Ramos (cell line): ENCODE results near the gene BRI3BP.
"Not testable (repeated sequence)": the region's sequence is repeated elsewhere in the genome, so short reads cannot be mapped to it uniquely, and the experiment has no call there.

Experiments used
- in situ Hi-C: fragments of 300-500 bp; cut with MboI; formaldehyde crosslinking; loops from one replicate; pipeline ENCODE4 v1.14.3; 2022; ENCODE audit warnings: low sequenced_read_pairs; ENCODE audit not compliant: unreplicated experiment

Gene BRI3BP

DNA sequence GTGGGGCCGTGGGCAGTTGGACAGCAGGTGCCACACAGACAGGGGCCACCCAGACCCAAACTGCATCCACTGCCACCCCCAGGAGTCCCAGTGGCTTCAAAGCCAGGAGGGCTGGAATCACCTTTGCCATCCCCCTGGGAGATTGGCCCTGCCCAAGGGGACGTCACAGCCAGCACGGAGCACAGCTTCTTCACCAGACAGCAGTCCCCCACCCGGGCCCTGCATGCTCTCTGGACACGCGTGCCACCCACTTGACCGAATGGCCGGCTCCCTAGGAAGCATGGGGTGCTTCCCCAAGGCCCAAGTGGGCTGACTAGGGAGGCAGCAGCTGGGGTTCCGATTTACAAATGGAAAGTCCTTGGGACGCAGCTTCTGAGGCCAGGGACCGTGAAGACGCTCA, 21.8 kb upstream of the BRI3BP start:
- in situ Hi-C loops = no loop called here

DNA sequence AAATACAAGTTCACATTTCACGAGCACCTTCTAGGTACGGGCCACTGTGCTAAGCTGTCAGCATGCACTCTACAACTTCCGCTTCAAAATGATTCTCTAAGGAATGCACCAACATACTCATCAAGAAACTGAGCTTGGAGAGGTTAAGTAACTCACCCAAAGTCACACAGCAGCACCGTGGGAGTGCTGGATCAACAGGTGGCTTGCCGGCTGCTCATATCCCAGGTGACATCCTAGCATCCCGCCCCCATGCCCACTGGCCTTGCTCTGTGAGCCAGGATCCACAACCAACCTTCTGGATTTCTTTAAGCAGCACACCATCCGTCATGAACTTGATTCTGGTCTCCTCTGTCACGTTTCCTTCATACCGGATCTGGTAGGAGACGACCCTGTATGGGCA, 21.2 kb upstream of the BRI3BP start:
- in situ Hi-C loops = no loop called here

DNA sequence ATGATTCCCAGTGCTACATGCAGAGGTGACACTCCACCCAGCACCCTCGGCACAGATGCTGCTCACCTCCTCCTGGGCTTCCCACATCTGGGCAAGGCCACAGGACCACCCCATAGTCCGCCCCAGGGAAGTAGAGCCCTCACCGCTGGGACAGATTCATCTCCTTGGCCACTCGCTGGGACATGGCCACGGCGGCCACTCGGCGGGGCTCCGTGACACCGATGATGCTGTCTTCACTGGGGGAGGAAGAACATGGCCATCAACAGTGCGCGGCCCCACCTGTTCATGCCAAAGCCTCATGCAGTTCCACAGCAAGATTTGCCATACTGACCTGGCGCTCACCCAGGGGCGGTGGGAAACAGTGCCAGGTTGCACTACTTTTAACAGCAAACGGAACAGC, 18.2 kb upstream of the BRI3BP start:
- in situ Hi-C loops = no loop called here

DNA sequence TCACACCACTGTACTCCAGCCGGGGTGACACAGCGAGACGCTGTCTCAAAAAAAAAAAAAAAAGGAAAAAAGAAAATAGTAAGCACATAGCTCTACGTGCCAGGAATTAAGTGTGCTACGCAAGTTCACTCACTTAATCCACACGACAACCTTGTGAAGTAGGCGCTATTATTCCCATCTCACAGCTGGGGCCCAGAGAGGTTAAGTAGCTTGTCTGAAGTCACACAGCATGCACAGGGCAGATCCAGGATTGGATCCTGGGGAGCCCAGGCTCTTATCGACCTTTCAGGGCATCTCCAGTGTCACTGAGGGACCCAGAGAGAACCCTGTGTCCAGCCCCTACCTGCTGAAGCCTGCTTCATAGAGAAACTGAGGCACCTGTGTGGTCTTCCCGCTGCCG, 16.4 kb upstream of the BRI3BP start:
- in situ Hi-C loops = no loop called here

DNA sequence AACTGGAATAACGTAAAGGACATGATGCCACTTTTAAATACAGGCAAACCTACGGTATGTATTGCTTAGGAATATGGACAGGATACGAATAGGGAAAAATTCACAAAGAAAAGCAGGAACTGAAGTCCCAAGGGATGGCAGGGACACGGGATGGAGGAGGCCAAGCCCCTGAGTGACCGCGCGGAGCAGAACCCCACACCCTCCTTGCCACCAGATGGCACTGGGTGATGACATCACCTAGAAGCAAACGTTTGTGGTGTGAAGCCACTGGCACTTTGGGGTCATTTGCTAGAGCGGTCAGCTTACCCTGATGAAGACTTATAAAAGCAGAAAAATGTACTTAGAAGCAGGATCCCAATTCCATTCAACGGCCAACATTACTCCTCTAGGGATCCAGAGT, 13.9 kb upstream of the BRI3BP start:
- in situ Hi-C loops = no loop called here

DNA sequence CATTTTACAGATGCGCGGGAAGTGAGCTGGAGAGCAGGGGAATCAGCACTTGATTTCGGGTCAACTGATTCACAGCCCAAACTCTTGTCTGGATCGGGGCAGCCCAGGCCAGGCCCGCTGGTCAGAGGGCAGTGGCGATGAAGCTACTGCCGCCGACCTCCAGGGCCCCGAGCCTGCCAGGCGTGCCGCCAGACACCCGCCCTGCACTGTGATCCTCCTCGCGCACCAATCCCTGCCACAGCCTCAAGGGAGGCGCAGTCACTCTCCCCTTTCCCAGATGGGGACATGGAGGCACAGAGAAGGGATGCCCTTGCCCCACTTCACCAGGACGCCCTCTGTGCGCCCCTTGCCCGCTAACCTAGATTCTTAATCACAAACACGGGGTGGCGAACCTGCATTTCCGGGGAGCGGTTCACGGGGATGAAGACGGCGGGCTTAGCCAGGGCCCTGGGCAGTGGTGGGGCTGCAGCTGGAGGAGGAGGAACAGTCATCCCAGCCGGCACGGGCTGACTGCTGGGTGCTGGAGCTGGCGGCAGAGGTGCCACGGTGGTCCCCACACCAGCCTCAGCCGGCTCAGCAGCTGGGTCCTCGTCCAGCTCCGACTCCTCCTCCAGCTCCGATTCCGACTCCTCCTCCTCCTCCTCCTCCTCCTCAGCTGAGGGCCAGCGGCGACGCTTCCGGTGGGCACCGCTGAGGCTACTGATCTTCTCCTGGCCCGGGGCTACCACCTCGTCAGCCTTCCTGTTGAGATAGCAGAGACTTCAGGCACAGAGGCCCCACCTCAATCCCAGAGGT, 13.2 kb upstream of the BRI3BP start:
- in situ Hi-C loops = no loop called here

DNA sequence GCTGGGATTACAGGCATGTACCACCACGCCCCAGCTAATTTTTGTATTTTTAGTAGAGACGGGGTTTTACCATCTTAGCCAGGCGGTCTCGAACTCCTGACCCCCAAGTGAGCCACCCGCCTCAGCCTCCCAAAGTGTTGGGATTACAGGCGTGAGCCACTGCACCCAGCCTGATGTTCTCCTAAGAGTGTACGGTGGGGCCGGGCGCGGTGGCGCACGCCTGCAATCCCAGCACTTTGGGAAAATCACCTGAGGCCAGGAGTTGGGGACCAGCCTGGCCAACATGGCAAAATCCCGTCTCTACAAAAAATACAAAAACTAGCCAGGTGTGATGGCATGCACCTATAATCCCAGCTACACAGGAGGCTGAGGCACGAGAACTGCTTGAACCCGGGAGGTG, 6.6 kb upstream of the BRI3BP start:
- in situ Hi-C loops = not testable (repeated sequence)

DNA sequence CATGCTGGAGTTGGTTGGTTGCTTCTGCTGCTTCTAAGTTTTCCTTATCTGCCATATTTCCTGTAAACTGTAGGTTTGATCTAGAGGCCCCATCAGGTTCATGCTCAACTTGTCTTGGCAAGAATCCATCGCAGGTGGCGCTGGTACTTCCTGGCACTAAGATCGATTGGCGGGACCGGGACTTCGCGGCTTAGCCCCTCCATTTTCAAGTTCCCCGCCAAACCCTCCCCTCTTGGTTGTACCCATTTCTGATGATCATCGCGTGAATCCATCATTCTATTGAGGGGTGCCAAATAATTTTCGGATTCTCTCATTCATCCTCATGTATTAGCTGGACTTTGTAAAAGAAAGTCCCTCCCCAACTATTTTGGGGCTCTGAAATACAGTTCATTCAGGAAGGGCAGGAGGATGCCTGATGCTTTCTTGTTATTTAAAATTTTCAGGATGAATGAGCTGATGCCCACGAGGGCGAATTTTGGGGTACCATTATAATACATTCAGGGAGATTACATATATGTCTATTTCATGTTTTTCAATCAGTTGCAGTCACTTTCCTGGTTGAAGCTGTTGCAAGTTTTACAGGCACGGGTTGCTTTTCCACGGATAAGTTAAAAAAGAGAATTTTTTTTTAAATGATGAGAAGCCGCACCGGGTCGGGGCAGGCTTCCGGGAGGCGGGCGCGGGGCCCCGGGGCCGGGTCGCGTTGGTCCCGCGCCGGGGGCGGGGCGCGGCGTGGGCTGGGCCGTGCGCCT, 395 bp upstream of the BRI3BP start:
- in situ Hi-C loops = no loop called here

DNA sequence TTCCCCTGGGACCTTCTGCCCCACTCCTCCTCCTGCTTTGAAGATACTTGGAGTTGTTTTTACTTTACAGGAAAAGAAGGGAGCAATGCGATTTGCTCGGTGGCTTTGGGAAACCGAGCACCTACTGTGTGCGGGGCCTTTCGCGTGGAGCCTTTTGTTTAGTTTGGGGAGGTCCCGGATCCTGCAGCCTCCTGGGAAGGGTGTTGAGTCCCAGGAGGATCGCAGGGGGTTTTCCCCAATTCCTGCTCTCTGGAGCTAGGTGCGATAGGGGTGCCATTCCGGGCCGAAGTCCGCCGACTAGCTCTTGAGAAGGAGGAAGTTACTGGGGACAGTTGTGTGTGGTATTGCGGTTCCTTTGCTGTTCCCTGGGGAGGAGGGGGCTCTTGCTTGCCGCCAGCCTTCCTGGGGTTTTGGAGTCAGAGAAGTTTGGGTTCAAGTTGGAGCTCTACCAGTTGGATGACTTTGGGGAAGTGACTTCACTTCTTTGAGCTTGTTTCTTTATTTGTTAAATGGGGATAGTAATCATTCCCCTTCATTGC, 1.1 kb downstream of the BRI3BP start:
- in situ Hi-C loops = no loop called here

DNA sequence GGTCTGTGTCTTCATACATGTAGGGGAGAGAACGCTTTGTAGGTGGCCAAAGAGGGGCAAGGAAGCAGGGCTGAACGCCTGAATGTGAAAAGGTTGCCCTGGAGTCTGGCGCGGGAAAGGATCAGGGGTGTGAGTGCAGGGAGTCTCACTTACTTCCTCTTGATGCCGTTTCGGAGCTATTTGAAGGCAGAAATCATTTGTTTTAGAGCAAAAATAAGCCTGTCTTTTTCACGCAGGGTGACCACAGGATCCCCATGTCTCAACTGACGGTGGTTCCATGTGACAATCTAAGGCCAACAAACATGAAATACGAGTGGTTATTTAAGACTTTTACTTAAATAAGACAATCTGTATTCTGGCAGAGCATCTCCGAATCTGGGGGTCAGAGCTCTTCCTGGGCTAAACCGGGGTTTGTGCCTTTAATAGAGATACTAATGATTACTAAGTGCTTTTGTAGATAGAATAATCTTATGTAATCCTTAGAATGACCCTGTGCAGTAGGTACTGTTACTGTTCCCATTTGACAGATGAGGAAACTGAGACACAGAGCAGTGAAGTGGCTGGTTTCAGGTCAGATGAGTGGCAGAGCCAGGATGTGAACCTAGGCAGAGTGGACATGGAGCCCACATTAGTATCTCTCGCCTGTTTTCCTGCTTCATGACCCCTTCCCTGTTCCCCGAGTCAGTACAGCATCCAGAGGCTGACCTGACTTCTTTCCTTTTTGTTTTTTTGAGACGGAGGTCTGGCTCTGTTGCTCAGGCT, 1.9 kb downstream of the BRI3BP start:
- in situ Hi-C loops = no loop called here

DNA sequence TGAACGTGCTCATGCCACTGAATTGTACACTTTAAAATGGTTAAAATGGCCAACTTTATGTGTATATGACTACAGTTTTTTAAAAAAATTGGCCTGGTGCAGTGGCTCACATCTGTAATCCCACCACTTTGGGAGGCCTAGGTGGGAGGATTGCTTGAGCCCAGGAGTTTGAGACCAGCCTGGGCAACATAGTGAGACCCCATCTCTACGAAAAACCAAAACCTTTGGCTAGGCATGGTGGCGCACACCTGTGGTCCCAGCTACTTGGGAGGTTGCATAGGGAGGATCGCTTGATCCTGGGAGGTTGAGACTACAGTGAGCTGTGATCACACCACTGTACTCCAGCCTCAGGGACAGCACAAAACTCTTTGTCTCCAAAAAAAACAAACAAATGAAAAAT, 5.3 kb downstream of the BRI3BP start:
- in situ Hi-C loops = no loop called here

DNA sequence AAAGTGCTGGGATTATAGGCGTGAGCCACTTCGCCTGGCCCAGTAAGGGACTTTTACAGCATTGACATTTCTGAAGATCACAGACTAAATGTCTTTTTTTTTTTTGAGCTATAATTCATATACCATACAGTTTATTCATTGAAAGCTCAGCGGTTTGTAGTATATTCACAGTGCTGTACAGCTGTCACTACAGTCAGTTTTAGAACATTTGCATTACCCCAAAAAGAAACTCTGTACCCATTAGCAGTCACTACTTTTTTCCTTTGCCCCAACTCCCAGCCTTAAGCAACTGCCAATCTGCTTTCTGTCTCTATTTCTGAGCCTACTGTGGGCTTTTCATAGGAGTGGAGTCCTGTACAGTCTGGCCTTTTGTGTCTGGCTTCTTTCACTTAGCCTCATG, 8.2 kb downstream of the BRI3BP start:
- in situ Hi-C loops = no loop called here

DNA sequence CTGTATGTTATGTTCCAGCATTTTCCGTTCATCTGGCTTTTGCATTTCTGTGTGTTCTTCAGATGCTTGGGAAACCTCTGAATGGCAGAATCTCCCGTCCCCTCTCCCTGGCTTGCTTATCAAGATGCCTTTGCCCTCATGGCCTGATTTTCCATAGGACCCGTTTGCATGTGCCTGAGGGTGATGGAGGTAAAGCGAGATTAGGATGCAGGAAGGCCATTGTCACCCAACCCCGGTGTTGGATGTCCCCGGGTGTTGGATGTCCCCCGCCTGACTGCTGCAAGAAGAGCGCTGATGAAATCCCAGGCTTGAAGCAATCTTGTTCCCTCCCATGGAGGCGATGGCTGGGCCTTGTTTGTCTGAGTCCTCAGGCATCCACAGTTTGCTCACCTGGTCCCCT, 9.6 kb downstream of the BRI3BP start:
- in situ Hi-C loops = no loop called here

DNA sequence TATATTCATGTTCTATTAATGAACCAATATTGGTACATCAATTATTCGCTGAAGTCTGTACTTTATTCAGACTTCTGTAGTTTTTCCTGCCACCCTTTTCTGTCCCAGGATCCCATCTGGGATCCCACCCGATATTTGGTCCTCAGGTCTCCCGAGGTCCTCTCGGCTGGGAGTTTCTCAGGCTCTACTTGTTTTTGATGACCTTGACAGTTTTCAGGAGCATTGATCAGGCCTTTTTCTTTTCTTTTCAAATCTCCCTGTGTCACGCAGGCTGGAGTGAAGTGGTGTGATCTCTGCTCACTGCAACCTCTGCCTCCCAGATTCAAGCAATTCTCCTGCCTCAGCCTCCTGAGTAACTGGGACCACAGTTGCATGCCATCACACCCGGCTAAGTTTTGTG, 11.2 kb downstream of the BRI3BP start:
- in situ Hi-C loops = no loop called here

DNA sequence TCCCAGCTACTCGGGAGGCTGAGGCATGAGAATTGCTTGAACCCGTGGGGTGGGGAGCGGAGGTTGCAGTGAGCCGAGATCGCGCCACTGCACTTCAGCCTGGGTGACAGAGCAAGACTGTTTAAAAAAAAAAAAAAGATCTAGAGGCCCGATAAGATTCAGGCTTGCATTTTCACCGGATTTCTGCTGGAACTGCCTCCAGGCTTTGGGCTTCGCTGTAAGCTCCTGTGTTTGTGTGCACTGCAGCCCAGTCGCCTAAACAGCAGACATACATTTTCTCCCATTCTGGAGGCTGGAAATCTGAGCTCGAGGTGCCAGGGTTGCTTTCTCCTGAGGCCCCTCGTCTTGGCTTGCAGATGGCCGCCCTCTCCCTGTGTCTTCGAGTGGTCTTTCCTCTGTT, 12.2 kb downstream of the BRI3BP start:
- in situ Hi-C loops = no loop called here

DNA sequence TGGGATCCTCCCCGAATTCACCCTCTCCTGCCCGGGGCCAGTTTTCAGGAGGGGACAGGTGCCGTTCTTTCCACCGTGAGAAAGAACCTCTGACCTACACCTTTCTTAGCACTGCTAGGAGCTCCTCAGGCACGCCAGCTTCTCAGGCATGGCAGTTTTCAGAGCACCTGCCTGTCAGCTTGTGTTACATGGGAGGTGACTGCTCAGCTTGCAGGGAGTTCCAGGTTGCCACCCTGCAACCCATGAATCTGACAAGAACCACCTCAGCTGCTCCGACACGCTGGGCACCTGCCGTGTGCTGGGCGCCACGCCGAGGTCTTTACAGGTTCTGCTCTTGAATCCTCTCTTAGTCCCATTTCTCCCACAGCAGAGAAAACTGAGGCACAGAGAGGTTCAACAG, 12.9 kb downstream of the BRI3BP start:
- in situ Hi-C loops = no loop called here

DNA sequence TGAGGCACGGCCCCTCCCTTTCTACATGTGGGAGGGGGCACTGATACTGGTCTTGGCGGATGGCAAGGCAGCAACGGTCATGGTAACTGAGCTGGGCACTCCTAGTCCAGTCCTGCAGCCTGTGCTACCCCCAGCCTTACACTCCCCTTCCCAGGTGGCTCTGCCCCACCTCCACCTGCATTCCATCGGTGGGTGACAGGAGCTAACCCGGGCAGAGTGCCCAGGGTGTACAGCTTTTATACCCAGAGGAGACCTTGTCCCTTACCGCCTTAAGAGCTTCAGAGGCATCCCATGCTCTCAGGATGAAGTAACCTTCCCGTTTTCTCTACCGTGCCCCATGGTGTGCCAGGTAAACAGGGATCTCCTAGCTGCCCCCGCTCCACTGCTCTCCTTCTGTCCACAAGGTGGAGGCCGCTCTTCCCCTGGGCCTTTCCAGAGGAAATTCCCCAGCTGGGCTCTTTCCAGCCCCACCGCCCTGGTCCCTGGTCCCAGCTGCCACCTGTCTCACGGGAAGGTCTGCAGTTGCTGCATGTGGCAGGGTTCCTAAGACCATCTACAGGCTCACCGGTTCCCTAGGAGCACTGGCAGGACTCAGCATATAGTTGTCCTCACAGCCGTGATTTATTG, 20.5 kb downstream of the BRI3BP start:
- in situ Hi-C loops = no loop called here

DNA sequence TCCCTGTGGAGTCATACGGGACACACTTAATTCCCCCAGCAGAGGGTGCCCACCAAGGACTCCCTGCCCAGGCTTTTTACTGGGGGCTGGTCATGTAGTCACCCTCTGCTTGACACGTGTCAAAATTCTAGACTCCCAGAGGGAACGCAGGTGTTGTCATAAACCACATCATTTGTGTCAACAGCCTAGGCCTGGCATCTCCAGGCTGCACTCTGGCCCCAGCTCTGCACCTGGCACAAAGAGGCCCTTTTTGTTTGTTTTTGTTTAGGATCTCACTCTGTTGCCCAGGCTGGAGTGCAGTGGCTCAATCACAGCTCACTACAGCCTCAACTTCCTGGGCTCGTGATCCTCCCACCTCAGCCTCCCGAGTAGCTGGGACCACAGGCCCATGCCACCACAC, 21.1 kb downstream of the BRI3BP start:
- in situ Hi-C loops = no loop called here

DNA sequence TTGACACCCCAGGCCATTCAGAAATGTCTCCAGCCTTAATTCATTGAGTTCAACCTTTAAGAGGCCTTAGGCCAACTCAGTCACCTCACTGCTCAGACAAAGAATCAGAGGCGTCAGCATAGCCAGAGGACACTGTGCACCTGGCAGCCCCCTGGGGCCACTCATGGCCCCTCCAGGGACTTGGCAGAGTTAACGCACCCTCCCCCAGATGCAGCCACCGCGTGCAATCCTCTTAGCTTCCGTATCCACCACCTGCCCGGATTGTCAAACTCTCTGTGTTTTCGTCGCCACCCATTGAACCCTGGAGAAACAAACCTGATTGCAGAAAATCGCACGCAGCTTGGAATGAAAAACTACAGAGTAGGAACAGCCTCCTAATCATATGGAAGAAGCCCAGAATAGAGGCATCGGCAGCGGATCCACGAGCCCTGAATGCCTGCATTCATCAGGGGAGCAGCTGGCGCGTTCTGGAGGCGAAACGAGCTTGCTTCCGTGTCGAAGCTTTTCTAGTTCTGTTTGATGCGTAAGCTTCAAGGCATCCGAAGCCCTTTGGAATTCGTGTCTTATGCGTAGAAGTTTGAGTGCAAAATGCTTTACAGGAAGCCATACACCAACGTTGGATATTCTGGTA, 22.4 kb downstream of the BRI3BP start:
- in situ Hi-C loops = no loop called here

DNA sequence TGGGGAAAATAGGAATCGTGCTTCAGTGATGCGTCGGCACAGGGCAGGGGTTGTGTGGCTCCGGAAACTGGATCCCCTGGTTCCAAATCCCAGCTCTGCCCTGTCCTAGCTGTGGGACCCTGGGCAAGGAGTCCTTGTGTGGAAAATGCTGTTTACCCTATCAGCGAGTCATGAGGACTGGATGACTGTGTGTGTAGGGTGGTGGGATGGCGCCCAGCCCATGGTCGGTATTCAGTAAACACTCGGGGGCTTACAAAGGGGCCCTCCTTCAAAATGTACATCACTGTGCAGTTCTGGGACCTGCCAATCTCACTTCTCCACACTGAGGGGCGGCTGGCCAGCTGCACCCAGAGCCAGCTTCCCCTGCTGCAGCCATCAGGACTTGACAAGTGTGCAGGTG, 24.4 kb downstream of the BRI3BP start:
- in situ Hi-C loops = no loop called here
